Metanephros (tissue), 1 donor: Measurements from ENCODE around the gene C3orf85. TPM values are rescaled to one million over a fixed set of nuclear protein-coding genes. Genes with fewer than 3 reads are reported as not detected.

Experiments used
- total RNA-seq: library from RNA; depleted of rRNA; stranded (reverse); fragments of >200 nt; gene quantifications from one replicate; pipeline ENCODE4 v1.2.3, GENCODE V29; 2014

Gene C3orf85, protein sequence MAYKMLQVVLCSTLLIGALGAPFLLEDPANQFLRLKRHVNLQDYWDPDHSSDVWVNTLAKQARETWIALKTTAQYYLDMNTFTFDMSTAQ
- total RNA-seq: 3.6 TPM

DNA sequence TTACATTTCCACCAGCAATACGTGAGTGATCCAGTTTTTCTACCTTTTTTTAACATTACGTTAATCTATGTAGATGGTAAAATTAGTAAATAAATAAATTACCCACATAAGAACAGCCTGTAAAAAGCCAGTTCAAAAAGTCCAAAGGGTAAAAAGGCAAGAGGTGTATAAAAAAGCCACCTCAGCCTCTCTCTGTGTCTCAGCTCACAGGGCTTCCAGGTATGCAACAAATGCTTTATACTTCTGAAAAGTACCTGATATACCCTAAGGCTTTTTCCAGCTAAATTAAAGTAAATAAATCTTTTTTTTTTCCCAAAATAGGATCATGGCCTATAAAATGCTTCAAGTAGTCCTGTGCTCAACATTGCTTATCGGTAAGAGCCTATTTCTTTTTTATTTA is at the start of gene C3orf85:
Gene C3orf85, plus strand, starts transcription at position 197 of the 400 bp plus-strand sequence. Its CDS starts 129 bp downstream, at position 326.

DNA sequence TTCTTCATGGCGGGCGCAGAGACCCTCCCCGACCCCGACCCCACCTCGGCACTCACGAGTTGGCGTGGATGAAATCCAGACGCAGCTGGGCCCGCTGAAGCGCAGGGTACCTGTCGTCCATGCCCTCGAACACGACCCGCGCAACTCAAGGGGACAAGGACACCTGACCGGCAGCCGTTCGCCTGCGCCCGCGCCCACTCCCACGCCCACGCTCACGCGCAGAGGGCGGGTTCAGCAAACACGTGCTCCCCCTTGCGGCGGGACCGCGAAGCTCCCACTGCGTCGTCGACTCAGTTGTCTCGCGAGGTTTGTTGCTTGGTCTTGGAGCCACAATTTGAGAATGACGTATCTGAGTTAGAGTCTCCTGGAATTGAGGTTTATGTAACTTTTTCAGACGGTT is 18.6 kb upstream of the C3orf85 start, which contains the start of gene MORC1:
Gene MORC1, minus strand, starts transcription at position 196 of the 400 bp plus-strand sequence. Its CDS starts 75 bp downstream, at position 121.

Other genes with a start within 250 kb of the C3orf85 start
- gene GUCA1C, start 182.8 kb upstream of the C3orf85 start, total RNA-seq: not detected
- 0.35 TPM for gene MORC1, start 18.6 kb upstream of the C3orf85 start, total RNA-seq
- 0.41 TPM for gene DPPA2, start 179.8 kb downstream of the C3orf85 start, total RNA-seq
- gene DPPA4, start 200.8 kb downstream of the C3orf85 start, total RNA-seq: 6.1 TPM